CD14-positive monocyte (primary cell): Measurements from ENCODE around the gene PRDM5. TPM values are rescaled to one million over a fixed set of nuclear protein-coding genes. Genes with fewer than 3 reads are reported as not detected.

Experiments
- DNase-seq, 3 donors: peaks; one replicate each; pipeline ENCODE4 v3.0.0-alpha.2; 2011 to 2022
- H2AFZ ChIP-seq: 2 replicates; pipeline ENCODE4 v1.6.0; 2012; ENCODE audit warnings: mild to moderate bottlenecking, low read depth, low read length, inconsistent platforms; ENCODE audit not compliant: insufficient read depth, poor library complexity, severe bottlenecking
- H3K27ac ChIP-seq, 2 donors: 1 replicate in 1 of 2; 2 replicates in 1 of 2; pipeline ENCODE4 v1.5.1; 2012 to 2013; ENCODE audit warnings: low read length in 2 of 2, control low read depth in 1 of 2, inconsistent platforms in 1 of 2, low read depth in 1 of 2, mild to moderate bottlenecking in 1 of 2
- H3K27me3 ChIP-seq, 2 donors: one replicate each; pipeline versions ENCODE4 v1.6.0 to v1.6.1; 2011 to 2013; ENCODE audit warnings: low read length in 2 of 2; ENCODE audit not compliant: control insufficient read depth in 2 of 2, insufficient read depth in 2 of 2
- H3K36me3 ChIP-seq, 2 donors: replicated peaks in 1 of 2; 1 replicate in 1 of 2; 2 replicates in 1 of 2; pipeline versions ENCODE4 v1.5.1 to v1.6.1; 2012 to 2013; ENCODE audit warnings: low read length in 2 of 2, control low read depth in 1 of 2, inconsistent platforms in 1 of 2, mild to moderate bottlenecking in 1 of 2; ENCODE audit not compliant: insufficient read depth in 2 of 2, control insufficient read depth in 1 of 2
- H3K4me1 ChIP-seq, 2 donors: 1 replicate in 1 of 2; 2 replicates in 1 of 2; pipeline versions ENCODE4 v1.5.1 to v1.6.1; 2012 to 2013; ENCODE audit warnings: low read length in 2 of 2, control low read depth in 1 of 2, inconsistent platforms in 1 of 2, mild to moderate bottlenecking in 1 of 2, moderate library complexity in 1 of 2; ENCODE audit not compliant: insufficient read depth in 2 of 2, control insufficient read depth in 1 of 2
- H3K4me2 ChIP-seq: replicated peaks from 2 replicates; pipeline ENCODE3; 2012; ENCODE audit warnings: low read length, moderate library complexity, mild to moderate bottlenecking; ENCODE audit not compliant: poor library complexity, severe bottlenecking; ENCODE audit errors: extremely low read depth
- H3K4me3 ChIP-seq, 3 experiments: fragments of 200-600 bp in 1 of 3; sonication (generic) in 1 of 3; replicated peaks in 1 of 3; 1 replicate in 2 of 3; 2 replicates in 1 of 3; pipeline ENCODE4 v1.5.1; 2011 to 2013; ENCODE audit warnings: low read length in 3 of 3, mild to moderate bottlenecking in 3 of 3, control low read depth in 2 of 3, low read depth in 2 of 3, inconsistent platforms in 1 of 3, moderate library complexity in 1 of 3
- H3K79me2 ChIP-seq: 2 replicates; pipeline ENCODE4 v1.6.0; 2012; ENCODE audit warnings: mild to moderate bottlenecking, control low read depth, inconsistent platforms, low read length, moderate library complexity; ENCODE audit not compliant: insufficient read depth
- H3K9ac ChIP-seq: 2 replicates; pipeline ENCODE4 v1.6.0; 2017; ENCODE audit warnings: low read length, mild to moderate bottlenecking; ENCODE audit not compliant: insufficient read depth, poor library complexity, severe bottlenecking
- H3K9me3 ChIP-seq, 2 donors: replicated peaks in 1 of 2; 1 replicate in 1 of 2; 2 replicates in 1 of 2; pipeline versions ENCODE4 v1.5.1 to v1.6.1; 2012 to 2013; ENCODE audit warnings: low read length in 2 of 2, control low read depth in 1 of 2; ENCODE audit not compliant: control insufficient read depth in 1 of 2, insufficient read depth in 1 of 2
- H4K20me1 ChIP-seq: 2 replicates; pipeline ENCODE4 v1.6.0; 2012; ENCODE audit warnings: mild to moderate bottlenecking, low read length, control low read depth, moderate library complexity; ENCODE audit not compliant: insufficient read depth
- H3K27ac Mint-ChIP-seq, 7 donors: one replicate each; pipeline ENCODE4 v1.8.0; 2020; ENCODE audit warnings: mild to moderate bottlenecking in 7 of 7, mixed read lengths in 7 of 7, moderate library complexity in 6 of 7, inconsistent platforms in 2 of 7
- H3K27me3 Mint-ChIP-seq, 3 donors: one replicate each; pipeline ENCODE4 v1.8.0; 2021 to 2022; ENCODE audit warnings: low read depth in 3 of 3, mild to moderate bottlenecking in 3 of 3, mixed read lengths in 3 of 3, moderate library complexity in 3 of 3, inconsistent platforms in 1 of 3
- H3K36me3 Mint-ChIP-seq, 2 donors: one replicate each; pipeline ENCODE4 v1.8.0; 2020; ENCODE audit warnings: mixed read lengths in 2 of 2, inconsistent platforms in 1 of 2, mild to moderate bottlenecking in 1 of 2
- H3K4me1 Mint-ChIP-seq: one replicate; pipeline ENCODE4 v1.8.0; 2020; ENCODE audit warnings: mild to moderate bottlenecking, mixed read lengths
- H3K4me3 Mint-ChIP-seq, 2 donors: one replicate each; pipeline ENCODE4 v1.8.0; 2020; ENCODE audit warnings: mild to moderate bottlenecking in 2 of 2, mixed read lengths in 2 of 2, moderate library complexity in 1 of 2
- H3K9me3 Mint-ChIP-seq, 7 donors: one replicate each; pipeline ENCODE4 v1.8.0; 2020 to 2022; ENCODE audit warnings: mixed read lengths in 7 of 7, mild to moderate bottlenecking in 6 of 7, moderate library complexity in 6 of 7, inconsistent platforms in 2 of 7
- CTCF ChIP-seq: fragments of 200-600 bp; IDR thresholded peaks from one replicate; pipeline ENCODE4 v1.8.0; 2022; ENCODE audit warnings: antibody characterized with exemption, mild to moderate bottlenecking
- WGBS: methylation state at CpG from one replicate; pipeline ENCODE4 v1.1.5; 2013; ENCODE audit warnings: missing lambda C conversion rate; ENCODE audit not compliant: insufficient coverage; 5-methylcytosine and 5-hydroxymethylcytosine counted together
- intact Hi-C, 2 donors: fragments of 100-400 bp; cut with micrococcal nuclease; formaldehyde crosslinking; loops; one replicate each; pipeline versions ENCODE4 v1.15.0 to v1.15.1; 2023
- polyA plus RNA-seq, 3 donors: library from polyadenylated mRNA; depleted of rRNA in 1 of 3; unstranded in 2 of 3; stranded (reverse) in 1 of 3; fragments of 300-500 nt in 2 of 3; fragments of >200 nt in 1 of 3; fragmentation: Illumina TruSeq in 2 of 3; gene quantifications; 1 replicate in 2 of 3; 2 replicates in 1 of 3; pipeline ENCODE4 v1.2.3, GENCODE V29; 2012 to 2021

The PRDM5 gene
- polyA plus RNA-seq, 3 donors, result 0.12 to 0.25 (median 0.17) TPM

- Mint-ChIP-seq H3K4me3 (no peak overlapping the region), H3K36me3 (no peaks in the 10 kb centered on the region), H3K27me3 (no peaks in the 10 kb centered on the region), H3K4me1 (peaks cover 10% of the 10 kb centered on the region), H3K9me3 (peaks cover 0 to 3% (median 0%) of the 10 kb centered on the region in 7 donors), H3K27ac (no peak overlapping the region)
- Histone ChIP-seq H2AFZ (no peak overlapping the region), H3K4me2 (no peak overlapping the region), H3K4me3 (no peak overlapping the region), H3K9ac (no peak overlapping the region), H4K20me1 (no peaks in the 10 kb centered on the region), H3K79me2 (no peaks in the 10 kb centered on the region), H3K4me1 (no peaks in the 10 kb centered on the region), H3K9me3 (no peaks in the 10 kb centered on the region), H3K27me3 (no peaks in the 10 kb centered on the region), H3K36me3 (no peaks in the 10 kb centered on the region), H3K27ac (no peak overlapping the region)
- TF ChIP-seq CTCF, result no peak
- no peak for DNase-seq
- WGBS, result no CpG with 5 or more reads among the region's 2 CpGs
- intact Hi-C loops, result no loop called here
Measured at GRCh38 chr4:120814886-120815285, 107.6 kb downstream of the PRDM5 start.

GRCh38 chr4:120812216-120812615 lies 110.3 kb downstream of the PRDM5 start:
- H3K79me2 ChIP-seq, result no peaks in the 10 kb centered on the region
- Mint-ChIP-seq H3K9me3 (peaks cover 3 to 11% (median 9%) of the 10 kb centered on the region in 7 donors), H3K27ac (no peak overlapping the region), H3K36me3 (peaks cover 0 to 2% of the 10 kb centered on the region in 2 donors), H3K4me3 (no peak overlapping the region), H3K27me3 (peaks cover 0 to 2% (median 0%) of the 10 kb centered on the region in 3 donors), H3K4me1 (peaks cover 8% of the 10 kb centered on the region)
- no peaks in the 10 kb centered on the region for H3K4me1 ChIP-seq
- peaks cover 7 to 9% of the 10 kb centered on the region in 2 donors for H3K9me3 ChIP-seq
- no peaks in the 10 kb centered on the region for H3K27me3 ChIP-seq
- intact Hi-C loops, result no loop called here
- no peak overlapping the region for H3K4me2 ChIP-seq
- no peaks in the 10 kb centered on the region for H3K36me3 ChIP-seq
- DNase-seq, result no peak
- H4K20me1 ChIP-seq, result no peaks in the 10 kb centered on the region
- no peak overlapping the region for H3K27ac ChIP-seq
- TF ChIP-seq CTCF, result no peak
- no CpG with 5 or more reads among the region's 2 CpGs for WGBS
- no peak overlapping the region for H3K9ac ChIP-seq
- H2AFZ ChIP-seq, result no peak overlapping the region
- H3K4me3 ChIP-seq, result no peak overlapping the region
